ENCODE data around the gene MEIOSIN. TPM values are rescaled to one million over a fixed set of nuclear protein-coding genes. Genes with fewer than 3 reads are reported as not detected.

Gene MEIOSIN
- total and polyA plus RNA-seq, 2 of the 4 experiments (the other 2 are of a cell fraction): not detected

GRCh38 chr19:45782820-45783785 lies 49.9 kb downstream of the MEIOSIN start:
- DNase-seq (peak; percentile 71), ATAC-seq (ENCODE audit: low read depth) (peak; percentile 62)
- 15% methylated on average over 6 of the region's 26 CpGs; no CpG with 5 or more reads in 1 of the 2 experiments for WGBS, 2 experiments (ENCODE audit: extremely low coverage in 2 of 2, insufficient read length in 1 of 2)

More at GRCh38 chr19:45782820-45783785, 49.9 kb downstream of the MEIOSIN start:
- Histone ChIP-seq H3K4me3 (ENCODE audit: insufficient read depth, low read depth, low read length) (no peak overlapping the region), H2AK9ac (replicated peaks; ENCODE audit: low read depth, low read length, poor library complexity) (peak overlapping the region; percentile 94), H2BK5ac (ENCODE audit: low read depth, low read length, poor library complexity, severe bottlenecking) (peak overlapping the region; percentile 94), H3K27me3 (ENCODE audit: control insufficient read depth, insufficient read depth, low read length) (no peaks in the 10 kb centered on the region), H2BK120ac (ENCODE audit: low read depth, low read length) (peak overlapping the region; percentile 96), H3K9ac (ENCODE audit: low read depth, low read length) (peak overlapping the region; percentile 66), H4K5ac (ENCODE audit: low read depth, low read length) (peak overlapping the region; percentile 48), H3K18ac (ENCODE audit: low read depth, low read length) (peak overlapping the region; percentile 87), H4K20me1 (ENCODE audit: insufficient read depth, low read length) (peaks cover 27% of the 10 kb centered on the region), H3K23ac (ENCODE audit: low read depth, low read length) (peak overlapping the region; percentile 88), H3K36me3 (ENCODE audit: control insufficient read depth, insufficient read depth, low read length) (peaks cover 44% of the 10 kb centered on the region), H3K56ac (ENCODE audit: extremely low read depth, insufficient read depth, low read length) (peak overlapping the region; percentile 50; the same call in 1 of the 2 replicates), H3K4me2 (ENCODE audit: low read depth, low read length) (peak overlapping the region; percentile 81), H3K79me1 (ENCODE audit: low read depth in 1 of 2, low read length in 2 of 2) (peaks cover 33 to 83% of the 10 kb centered on the region in 2 experiments), H2AK5ac (ENCODE audit: low read depth, low read length) (peak overlapping the region; percentile 88; the same call in 1 of the 2 replicates), H3K9me1 (ENCODE audit: insufficient read depth, low read length) (peaks cover 19% of the 10 kb centered on the region), H3K9me3 (ENCODE audit: control insufficient read depth, insufficient read depth, low read length) (no peaks in the 10 kb centered on the region), H3K14ac (replicated peaks; ENCODE audit: low read depth, low read length) (peak overlapping the region; percentile 96), H2BK20ac (ENCODE audit: low read depth, low read length) (peak overlapping the region; percentile 93), H4K8ac (ENCODE audit: low read depth in 2 of 2, low read length in 2 of 2) (peak overlapping the region; percentile 18 to 85; a peak in 3 of 4 replicates), H2AFZ (replicated peaks; ENCODE audit: low read length, poor library complexity) (peak overlapping the region; percentile 81), H4K91ac (ENCODE audit: insufficient read depth, low read depth, low read length) (peak overlapping the region; percentile 86), H3K27ac (ENCODE audit: insufficient read depth, low read length) (peak overlapping the region; percentile 94), H3K4me1 (ENCODE audit: control insufficient read depth, insufficient read depth, low read length) (peaks cover 30% of the 10 kb centered on the region), H2BK15ac (ENCODE audit: low read depth, low read length) (peak overlapping the region; percentile 30; the same call in 1 of the 3 replicates), H3K4ac (ENCODE audit: low read depth, low read length) (peak overlapping the region; percentile 96)
- intact Hi-C loops (cut with micrococcal nuclease): no loop called here
- dilution Hi-C loops (cut with HindIII; ENCODE audit: low sequenced_read_pairs, unreplicated experiment): no loop called here
- ChIA-PET POLR2A (ENCODE audit: unreplicated experiment) (interaction anchor here (0.5 to 1.6 kb wide), 7 partner anchors 9 to 34 kb away, joined by 3 to 16 read pairs (median 11); partner anchors contain the start of genes DMWD and SIX5), CTCF (interaction anchor here (0.5 to 1.6 kb wide), 6 partner anchors 12 to 338 kb away, joined by 3 to 9 read pairs (median 3); partner anchors contain the start of gene SIX5)
- BruUV-seq (replicated peaks): TSS peak; percentile 31
- in situ Hi-C loops (cut with MboI; ENCODE audit: low sequenced_read_pairs): no loop called here
- TF ChIP-seq CTCF (conservative IDR thresholded peaks at IDR 0.05; ENCODE audit: low read depth, low read length) (0 out of 2 replicates have a peak, but pooled peaks have one; percentile 15), MAZ (IDR thresholded peaks at IDR 0.05; ENCODE audit: borderline replicate concordance, low read depth, low read length) (0 out of 2 replicates have a peak, but pooled peaks have one; percentile 17), CHD1 (IDR thresholded peaks at IDR 0.05; ENCODE audit: low read depth, low read length) (no peak)
